Natural killer cell (primary cell): ENCODE measurements around the gene IL1RAPL1. TPM values are rescaled to one million over a fixed set of nuclear protein-coding genes. Genes with fewer than 3 reads are reported as not detected.

ENCODE experiments used
- ATAC-seq, 3 donors: fragments of 150-1000 bp in 2 of 3; fragments of 200-7000 bp in 1 of 3; cut with Tn5 transposase; 1 replicate in 1 of 3; 2 replicates in 2 of 3; pipeline ENCODE4 v1.10.0; 2021; ENCODE audit warnings: mild to moderate bottlenecking in 2 of 3, moderate library complexity in 2 of 3
- DNase-seq, 2 donors: peaks; one replicate each; pipeline versions ENCODE4 v3.0.0 to v3.0.0-alpha.2; 2013 to 2021; ENCODE audit warnings: mixed read lengths in 1 of 2
- H3K27ac ChIP-seq: one replicate; pipeline ENCODE4 v1.5.1; 2013; ENCODE audit warnings: mild to moderate bottlenecking, low read length
- H3K27me3 ChIP-seq: one replicate; pipeline ENCODE4 v1.6.1; 2013; ENCODE audit warnings: low read length; ENCODE audit not compliant: control insufficient read depth, insufficient read depth
- H3K36me3 ChIP-seq: one replicate; pipeline ENCODE4 v1.6.1; 2013; ENCODE audit warnings: low read length; ENCODE audit not compliant: control insufficient read depth, insufficient read depth
- H3K4me1 ChIP-seq: one replicate; pipeline ENCODE4 v1.6.1; 2013; ENCODE audit warnings: low read length; ENCODE audit not compliant: control insufficient read depth, insufficient read depth
- H3K4me3 ChIP-seq: one replicate; pipeline ENCODE4 v1.5.1; 2013; ENCODE audit warnings: low read length
- H3K9me3 ChIP-seq: one replicate; pipeline ENCODE4 v1.6.1; 2013; ENCODE audit warnings: low read length; ENCODE audit not compliant: control insufficient read depth, insufficient read depth
- H3K27ac Mint-ChIP-seq, 2 donors: one replicate each; pipeline ENCODE4 v1.8.0; 2022; ENCODE audit warnings: mild to moderate bottlenecking in 2 of 2, mixed read lengths in 2 of 2, moderate library complexity in 1 of 2
- H3K27me3 Mint-ChIP-seq, 2 donors: one replicate each; pipeline ENCODE4 v1.8.0; 2022; ENCODE audit warnings: low read depth in 2 of 2, mixed read lengths in 2 of 2
- H3K36me3 Mint-ChIP-seq: one replicate; pipeline ENCODE4 v1.8.0; 2022; ENCODE audit warnings: mixed read lengths
- H3K4me1 Mint-ChIP-seq, 2 donors: one replicate each; pipeline ENCODE4 v1.8.0; 2022; ENCODE audit warnings: mixed read lengths in 2 of 2
- H3K4me3 Mint-ChIP-seq: one replicate; pipeline ENCODE4 v1.8.0; 2022; ENCODE audit warnings: mild to moderate bottlenecking, moderate library complexity, mixed read lengths
- H3K9me3 Mint-ChIP-seq, 2 donors: one replicate each; pipeline ENCODE4 v1.8.0; 2022; ENCODE audit warnings: mixed read lengths in 2 of 2
- WGBS: methylation state at CpG from one replicate; pipeline ENCODE4 v1.1.7; 2013; ENCODE audit warnings: missing lambda C conversion rate; ENCODE audit not compliant: insufficient coverage; 5-methylcytosine and 5-hydroxymethylcytosine counted together
- intact Hi-C: fragments of 100-400 bp; cut with micrococcal nuclease; formaldehyde crosslinking; loops from one replicate; pipeline ENCODE4 v1.14.2; 2022
- total RNA-seq, 4 donors: library from RNA; stranded (reverse); fragments of 120-200 nt in 1 of 4; gene quantifications; one replicate each; pipeline versions ENCODE4 v1.2.3 to v1.2.4, GENCODE V29; 2013 to 2022
- TF ChIP-seq, protein P1 (sequence below): fragments of 200-600 bp; IDR thresholded peaks from one replicate; pipeline ENCODE4 v1.8.0; 2022; ENCODE audit warnings: antibody characterized with exemption

The IL1RAPL1 gene
- total RNA-seq, 3 donors from 2014 or later (not counting 1 experiment from before 2014, with no cell fraction given) = not detected

DNA sequence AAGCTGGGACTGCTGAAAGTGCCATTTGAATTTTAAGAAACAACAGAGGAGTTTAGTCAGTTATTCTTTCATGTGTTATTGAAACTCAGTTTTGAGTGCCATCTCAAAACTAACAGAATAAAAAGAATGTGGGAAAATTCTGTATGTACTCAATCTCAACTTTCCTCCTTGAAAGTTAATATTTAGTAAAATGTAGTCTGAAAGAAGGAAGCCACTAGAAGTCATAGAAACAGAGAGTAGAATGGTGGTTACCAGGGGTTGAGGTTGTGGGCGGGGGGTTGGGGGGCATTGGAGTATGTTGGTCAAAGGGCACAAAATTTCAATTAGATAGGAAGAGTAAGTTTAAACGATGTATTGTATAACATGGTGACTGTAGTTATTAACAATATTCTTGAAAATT lies 999.9 kb downstream of the IL1RAPL1 start:
- no peaks in the 10 kb centered on the region for H3K27me3 ChIP-seq
- TF ChIP-seq, protein P1, sequence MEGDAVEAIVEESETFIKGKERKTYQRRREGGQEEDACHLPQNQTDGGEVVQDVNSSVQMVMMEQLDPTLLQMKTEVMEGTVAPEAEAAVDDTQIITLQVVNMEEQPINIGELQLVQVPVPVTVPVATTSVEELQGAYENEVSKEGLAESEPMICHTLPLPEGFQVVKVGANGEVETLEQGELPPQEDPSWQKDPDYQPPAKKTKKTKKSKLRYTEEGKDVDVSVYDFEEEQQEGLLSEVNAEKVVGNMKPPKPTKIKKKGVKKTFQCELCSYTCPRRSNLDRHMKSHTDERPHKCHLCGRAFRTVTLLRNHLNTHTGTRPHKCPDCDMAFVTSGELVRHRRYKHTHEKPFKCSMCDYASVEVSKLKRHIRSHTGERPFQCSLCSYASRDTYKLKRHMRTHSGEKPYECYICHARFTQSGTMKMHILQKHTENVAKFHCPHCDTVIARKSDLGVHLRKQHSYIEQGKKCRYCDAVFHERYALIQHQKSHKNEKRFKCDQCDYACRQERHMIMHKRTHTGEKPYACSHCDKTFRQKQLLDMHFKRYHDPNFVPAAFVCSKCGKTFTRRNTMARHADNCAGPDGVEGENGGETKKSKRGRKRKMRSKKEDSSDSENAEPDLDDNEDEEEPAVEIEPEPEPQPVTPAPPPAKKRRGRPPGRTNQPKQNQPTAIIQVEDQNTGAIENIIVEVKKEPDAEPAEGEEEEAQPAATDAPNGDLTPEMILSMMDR = no peak
- ATAC-seq (no peak), DNase-seq (no peak)
- intact Hi-C loops = no loop called here
- H3K9me3 ChIP-seq = no peaks in the 10 kb centered on the region
- no peaks in the 10 kb centered on the region for H3K27me3 Mint-ChIP-seq
- no peak overlapping the region for H3K27ac ChIP-seq
- H3K4me3 ChIP-seq = no peak overlapping the region
- H3K27ac Mint-ChIP-seq = no peak overlapping the region
- no peaks in the 10 kb centered on the region for H3K36me3 Mint-ChIP-seq
- WGBS = 83% methylated on average over 1 of the region's 2 CpGs
- H3K36me3 ChIP-seq = no peaks in the 10 kb centered on the region
- no peaks in the 10 kb centered on the region for H3K4me1 Mint-ChIP-seq
- no peak overlapping the region for H3K4me3 Mint-ChIP-seq
- no peaks in the 10 kb centered on the region for H3K4me1 ChIP-seq
- peaks cover 5 to 11% of the 10 kb centered on the region in 2 donors for H3K9me3 Mint-ChIP-seq

DNA sequence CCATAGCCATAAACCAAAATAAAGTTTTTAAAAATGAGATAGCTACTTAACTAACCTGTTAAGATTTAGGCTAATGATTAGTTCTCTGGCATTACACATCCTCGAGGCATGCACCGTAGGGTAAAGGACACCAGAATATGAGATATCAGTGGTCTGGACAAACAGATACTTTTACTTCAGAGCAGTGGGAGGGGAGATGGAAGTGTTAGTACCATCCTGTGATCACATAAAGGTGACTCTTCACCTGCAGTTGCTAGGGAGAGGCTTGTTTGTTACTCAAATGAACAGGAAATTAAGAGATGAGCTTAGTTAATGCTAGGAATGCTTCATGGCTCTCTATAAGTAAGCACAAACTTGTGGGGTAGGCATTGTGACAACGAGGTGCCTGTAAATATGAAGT lies 1003.7 kb downstream of the IL1RAPL1 start:
- intact Hi-C loops = no loop called here
- H3K4me1 ChIP-seq = no peaks in the 10 kb centered on the region
- H3K9me3 ChIP-seq = no peaks in the 10 kb centered on the region
- no peaks in the 10 kb centered on the region for H3K36me3 ChIP-seq
- TF ChIP-seq, protein P1 = no peak
- Mint-ChIP-seq H3K36me3 (no peaks in the 10 kb centered on the region), H3K4me3 (no peak overlapping the region), H3K9me3 (peaks cover under 1 to 7% of the 10 kb centered on the region in 2 donors), H3K4me1 (no peaks in the 10 kb centered on the region), H3K27me3 (no peaks in the 10 kb centered on the region), H3K27ac (no peak overlapping the region)
- no peak overlapping the region for H3K27ac ChIP-seq
- DNase-seq = no peak
- no peak for ATAC-seq
- 86% methylated on average over 3 of the region's 3 CpGs for WGBS
- no peak overlapping the region for H3K4me3 ChIP-seq
- no peaks in the 10 kb centered on the region for H3K27me3 ChIP-seq

DNA sequence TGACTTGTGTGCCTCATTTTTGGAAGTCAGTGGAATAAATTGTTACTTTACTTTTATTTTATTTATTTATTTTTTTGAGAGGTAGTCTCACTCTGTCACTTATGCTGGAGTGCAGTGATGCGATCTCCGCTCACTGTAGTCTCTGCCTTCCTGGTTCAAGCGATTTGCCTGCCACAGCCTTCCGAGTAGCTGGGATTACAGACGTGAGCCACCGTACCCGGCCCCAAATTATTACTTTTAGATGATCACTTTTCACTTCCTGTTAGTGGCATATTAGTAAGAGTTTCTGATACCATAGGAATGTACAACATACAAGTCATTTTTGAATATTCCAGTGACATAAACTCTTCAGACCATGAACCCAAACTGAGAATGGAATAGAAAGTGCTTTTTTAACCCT lies 1017.1 kb downstream of the IL1RAPL1 start:
- H3K9me3 ChIP-seq = no peaks in the 10 kb centered on the region
- 100% methylated on average over 3 of the region's 7 CpGs for WGBS
- H3K4me3 ChIP-seq = no peak overlapping the region
- Mint-ChIP-seq H3K4me3 (no peak overlapping the region), H3K27ac (no peak overlapping the region), H3K36me3 (no peaks in the 10 kb centered on the region), H3K4me1 (no peaks in the 10 kb centered on the region), H3K9me3 (peaks cover 8 to 9% of the 10 kb centered on the region in 2 donors), H3K27me3 (no peaks in the 10 kb centered on the region)
- intact Hi-C loops = no loop called here
- H3K27ac ChIP-seq = no peak overlapping the region
- H3K4me1 ChIP-seq = no peaks in the 10 kb centered on the region
- no peaks in the 10 kb centered on the region for H3K27me3 ChIP-seq
- TF ChIP-seq, protein P1 = no peak
- DNase-seq (no peak), ATAC-seq (no peak)
- no peaks in the 10 kb centered on the region for H3K36me3 ChIP-seq

GRCh38 chrX:29617276-29617675 lies 1030.0 kb downstream of the IL1RAPL1 start:
- Histone ChIP-seq H3K4me3 (no peak overlapping the region), H3K27me3 (no peaks in the 10 kb centered on the region), H3K36me3 (no peaks in the 10 kb centered on the region), H3K27ac (no peak overlapping the region), H3K9me3 (no peaks in the 10 kb centered on the region), H3K4me1 (no peaks in the 10 kb centered on the region)
- intact Hi-C loops = no loop called here
- DNase-seq = no peak
- no peak for ATAC-seq
- H3K4me3 Mint-ChIP-seq = no peak overlapping the region
- peaks cover 2 to 5% of the 10 kb centered on the region in 2 donors for H3K9me3 Mint-ChIP-seq
- TF ChIP-seq, protein P1 = no peak
- H3K4me1 Mint-ChIP-seq = no peaks in the 10 kb centered on the region
- no peak overlapping the region for H3K27ac Mint-ChIP-seq
- 93% methylated on average over 3 of the region's 3 CpGs for WGBS
- H3K27me3 Mint-ChIP-seq = no peaks in the 10 kb centered on the region
- H3K36me3 Mint-ChIP-seq = no peaks in the 10 kb centered on the region
